Testis (tissue), 2 donors: ENCODE results near the gene GOLGA6D.

ENCODE experiments used
- POLR2A ChIP-seq: fragments of 450-650 bp; IDR thresholded peaks from one replicate; pipeline ENCODE4 v1.6.1; 2017; ENCODE audit warnings: antibody characterized with exemption, mild to moderate bottlenecking, moderate library complexity
- TF ChIP-seq, protein P1 (sequence below), 3 experiments: fragments of 450-650 bp in 2 of 3; fragments of 200-600 bp in 1 of 3; sonication (generic) in 1 of 3; IDR thresholded peaks; one replicate each; pipeline ENCODE4 v1.5.1; 2016 to 2019; ENCODE audit warnings: antibody characterized with exemption in 3 of 3, mild to moderate bottlenecking in 2 of 3, moderate library complexity in 1 of 3

DNA sequence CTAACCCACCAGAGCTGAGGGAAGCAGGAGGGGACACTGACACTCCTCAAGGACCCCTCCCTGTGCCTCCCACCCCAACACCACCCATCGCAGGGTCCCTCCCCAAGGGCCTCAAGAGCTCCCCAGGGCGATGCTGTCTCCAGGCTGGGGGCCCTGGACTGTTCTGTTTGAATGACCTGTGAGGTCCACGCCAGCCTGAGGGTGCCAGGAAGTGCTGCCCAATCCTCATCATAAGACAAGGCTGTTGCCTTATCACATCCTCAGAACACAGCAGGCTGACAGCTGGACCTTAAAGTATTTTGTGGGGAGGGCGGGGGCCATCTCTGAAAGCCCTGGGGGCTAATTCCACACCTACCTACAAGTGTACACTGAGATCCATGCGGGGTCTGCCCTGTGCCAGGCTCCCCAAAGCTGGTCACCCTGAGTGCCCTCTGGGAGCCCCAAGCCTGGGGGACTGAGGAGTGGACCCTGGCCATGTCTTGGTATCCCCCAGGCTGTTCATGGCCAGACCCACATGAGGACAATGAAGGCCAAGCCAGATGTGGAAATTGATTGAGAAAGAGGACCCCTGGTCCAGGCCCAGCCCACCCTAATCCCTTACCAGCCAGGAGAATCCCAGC is 48.3 kb upstream of the GOLGA6D start:
- no peak for TF ChIP-seq POLR2A
- TF ChIP-seq, protein P1, sequence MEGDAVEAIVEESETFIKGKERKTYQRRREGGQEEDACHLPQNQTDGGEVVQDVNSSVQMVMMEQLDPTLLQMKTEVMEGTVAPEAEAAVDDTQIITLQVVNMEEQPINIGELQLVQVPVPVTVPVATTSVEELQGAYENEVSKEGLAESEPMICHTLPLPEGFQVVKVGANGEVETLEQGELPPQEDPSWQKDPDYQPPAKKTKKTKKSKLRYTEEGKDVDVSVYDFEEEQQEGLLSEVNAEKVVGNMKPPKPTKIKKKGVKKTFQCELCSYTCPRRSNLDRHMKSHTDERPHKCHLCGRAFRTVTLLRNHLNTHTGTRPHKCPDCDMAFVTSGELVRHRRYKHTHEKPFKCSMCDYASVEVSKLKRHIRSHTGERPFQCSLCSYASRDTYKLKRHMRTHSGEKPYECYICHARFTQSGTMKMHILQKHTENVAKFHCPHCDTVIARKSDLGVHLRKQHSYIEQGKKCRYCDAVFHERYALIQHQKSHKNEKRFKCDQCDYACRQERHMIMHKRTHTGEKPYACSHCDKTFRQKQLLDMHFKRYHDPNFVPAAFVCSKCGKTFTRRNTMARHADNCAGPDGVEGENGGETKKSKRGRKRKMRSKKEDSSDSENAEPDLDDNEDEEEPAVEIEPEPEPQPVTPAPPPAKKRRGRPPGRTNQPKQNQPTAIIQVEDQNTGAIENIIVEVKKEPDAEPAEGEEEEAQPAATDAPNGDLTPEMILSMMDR (IDR thresholded peaks at IDR 0.05), result no peak
